ENCODE measurements around the gene NFIA.

Gene NFIA

DNA sequence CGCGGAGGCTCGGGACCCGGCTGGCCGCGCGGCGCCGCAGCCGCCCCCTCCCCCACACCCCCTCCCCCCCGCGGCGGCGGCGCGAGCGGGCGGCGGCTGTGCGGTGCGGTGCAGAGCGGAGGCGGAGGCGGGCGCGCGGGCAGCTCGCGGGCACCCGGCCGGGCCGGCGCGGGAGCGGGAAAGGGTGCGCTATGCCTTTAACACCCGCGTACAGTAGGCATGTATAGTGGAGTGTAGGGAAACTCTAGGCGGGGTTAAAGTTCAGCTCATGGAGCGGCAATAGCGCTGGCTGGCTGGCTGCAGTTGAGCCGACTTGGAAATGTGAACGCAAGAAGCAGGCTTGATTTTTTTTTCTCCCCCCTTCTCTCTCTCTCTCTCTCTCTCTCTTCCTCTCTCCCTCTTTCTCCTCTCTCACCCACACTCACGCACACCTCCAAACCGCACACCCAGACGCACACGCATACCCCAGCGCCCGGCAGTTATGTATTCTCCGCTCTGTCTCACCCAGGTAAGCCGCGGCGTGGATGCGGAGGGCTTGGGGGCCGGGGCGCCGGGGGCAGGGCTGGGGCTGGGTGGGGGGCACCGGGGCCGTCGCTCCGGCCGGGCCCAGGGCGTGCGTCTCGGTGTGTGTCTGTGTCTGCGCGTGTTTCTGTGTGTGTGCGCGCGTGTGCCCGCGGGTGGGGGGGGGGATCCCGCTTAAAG lies at the start of gene NFIA:
Gene NFIA, plus strand, starts transcription at position 251 of the 702 bp plus-strand sequence.
- no peak for TF ChIP-seq NFIC (IDR thresholded peaks at IDR 0.05)
- TF ChIP-seq YY1 (IDR thresholded peaks at IDR 0.05; ENCODE audit: low read depth) = 0 out of 2 replicates have a peak, but pooled peaks have one; percentile 15
- TF ChIP-seq RAD21 (IDR thresholded peaks at IDR 0.05; ENCODE audit: low read depth) = no peak
- no peak for TF ChIP-seq CEBPB (IDR thresholded peaks at IDR 0.05)
- no peak for TF ChIP-seq EP300 (IDR thresholded peaks at IDR 0.05; ENCODE audit: borderline replicate concordance)
- TF ChIP-seq EGR1 (IDR thresholded peaks at IDR 0.05) = no peak
- TF ChIP-seq, protein P1, sequence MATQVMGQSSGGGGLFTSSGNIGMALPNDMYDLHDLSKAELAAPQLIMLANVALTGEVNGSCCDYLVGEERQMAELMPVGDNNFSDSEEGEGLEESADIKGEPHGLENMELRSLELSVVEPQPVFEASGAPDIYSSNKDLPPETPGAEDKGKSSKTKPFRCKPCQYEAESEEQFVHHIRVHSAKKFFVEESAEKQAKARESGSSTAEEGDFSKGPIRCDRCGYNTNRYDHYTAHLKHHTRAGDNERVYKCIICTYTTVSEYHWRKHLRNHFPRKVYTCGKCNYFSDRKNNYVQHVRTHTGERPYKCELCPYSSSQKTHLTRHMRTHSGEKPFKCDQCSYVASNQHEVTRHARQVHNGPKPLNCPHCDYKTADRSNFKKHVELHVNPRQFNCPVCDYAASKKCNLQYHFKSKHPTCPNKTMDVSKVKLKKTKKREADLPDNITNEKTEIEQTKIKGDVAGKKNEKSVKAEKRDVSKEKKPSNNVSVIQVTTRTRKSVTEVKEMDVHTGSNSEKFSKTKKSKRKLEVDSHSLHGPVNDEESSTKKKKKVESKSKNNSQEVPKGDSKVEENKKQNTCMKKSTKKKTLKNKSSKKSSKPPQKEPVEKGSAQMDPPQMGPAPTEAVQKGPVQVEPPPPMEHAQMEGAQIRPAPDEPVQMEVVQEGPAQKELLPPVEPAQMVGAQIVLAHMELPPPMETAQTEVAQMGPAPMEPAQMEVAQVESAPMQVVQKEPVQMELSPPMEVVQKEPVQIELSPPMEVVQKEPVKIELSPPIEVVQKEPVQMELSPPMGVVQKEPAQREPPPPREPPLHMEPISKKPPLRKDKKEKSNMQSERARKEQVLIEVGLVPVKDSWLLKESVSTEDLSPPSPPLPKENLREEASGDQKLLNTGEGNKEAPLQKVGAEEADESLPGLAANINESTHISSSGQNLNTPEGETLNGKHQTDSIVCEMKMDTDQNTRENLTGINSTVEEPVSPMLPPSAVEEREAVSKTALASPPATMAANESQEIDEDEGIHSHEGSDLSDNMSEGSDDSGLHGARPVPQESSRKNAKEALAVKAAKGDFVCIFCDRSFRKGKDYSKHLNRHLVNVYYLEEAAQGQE (IDR thresholded peaks at IDR 0.05; ENCODE audit: low read depth) = no peak
- TF ChIP-seq, protein P2, sequence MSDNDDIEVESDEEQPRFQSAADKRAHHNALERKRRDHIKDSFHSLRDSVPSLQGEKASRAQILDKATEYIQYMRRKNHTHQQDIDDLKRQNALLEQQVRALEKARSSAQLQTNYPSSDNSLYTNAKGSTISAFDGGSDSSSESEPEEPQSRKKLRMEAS (IDR thresholded peaks at IDR 0.05) = peak; percentile 66; the same call in 1 of the 2 replicates
- TF ChIP-seq, protein P3, sequence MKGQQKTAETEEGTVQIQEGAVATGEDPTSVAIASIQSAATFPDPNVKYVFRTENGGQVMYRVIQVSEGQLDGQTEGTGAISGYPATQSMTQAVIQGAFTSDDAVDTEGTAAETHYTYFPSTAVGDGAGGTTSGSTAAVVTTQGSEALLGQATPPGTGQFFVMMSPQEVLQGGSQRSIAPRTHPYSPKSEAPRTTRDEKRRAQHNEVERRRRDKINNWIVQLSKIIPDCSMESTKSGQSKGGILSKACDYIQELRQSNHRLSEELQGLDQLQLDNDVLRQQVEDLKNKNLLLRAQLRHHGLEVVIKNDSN (IDR thresholded peaks at IDR 0.05) = no peak
- no peak for TF ChIP-seq TCF12 (IDR thresholded peaks at IDR 0.05; ENCODE audit: low read depth)
- TF ChIP-seq TAF1 (IDR thresholded peaks at IDR 0.05; ENCODE audit: low read depth) = peak; percentile 54; the same call in 1 of the 2 replicates

DNA sequence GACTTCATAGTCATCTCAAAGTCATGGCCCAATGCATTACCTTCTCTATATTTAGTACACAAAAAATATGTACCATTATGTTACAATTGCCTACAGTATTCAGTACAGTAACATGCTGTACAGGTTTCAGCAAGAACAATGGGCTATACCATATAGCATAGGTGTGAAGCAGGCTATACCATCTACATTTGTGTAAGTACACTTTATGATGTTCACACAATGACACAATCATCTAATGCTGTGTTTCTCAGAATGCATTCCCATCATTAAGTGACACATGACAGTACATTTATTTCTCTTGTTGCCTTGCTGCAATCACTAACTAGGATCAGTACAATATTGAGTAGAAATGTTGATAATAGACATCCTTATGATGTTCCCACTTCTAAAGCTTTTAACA lies 46.5 kb upstream of the NFIA start:
- no peak for TF ChIP-seq YY1 (IDR thresholded peaks at IDR 0.05; ENCODE audit: low read depth)
- no peak for TF ChIP-seq RAD21 (IDR thresholded peaks at IDR 0.05; ENCODE audit: low read depth)
- TF ChIP-seq FOXM1 (IDR thresholded peaks at IDR 0.05; ENCODE audit: borderline replicate concordance, low read depth) = no peak
- TF ChIP-seq NFIC (IDR thresholded peaks at IDR 0.05) = no peak
- TF ChIP-seq CREB1 (IDR thresholded peaks at IDR 0.05; ENCODE audit: low read depth) = no peak
- TF ChIP-seq, protein P1 (IDR thresholded peaks at IDR 0.05; ENCODE audit: low read depth) = no peak
- no peak for TF ChIP-seq TEAD4 (IDR thresholded peaks at IDR 0.05)
- TF ChIP-seq ZBTB7A (IDR thresholded peaks at IDR 0.05; ENCODE audit: low read depth) = no peak
- TF ChIP-seq, protein P2 (IDR thresholded peaks at IDR 0.05) = no peak
- no peak for TF ChIP-seq CEBPB (IDR thresholded peaks at IDR 0.05)
- TF ChIP-seq TAF1 (IDR thresholded peaks at IDR 0.05; ENCODE audit: low read depth) = no peak
- TF ChIP-seq EP300 (IDR thresholded peaks at IDR 0.05; ENCODE audit: borderline replicate concordance) = no peak
- TF ChIP-seq, protein P3 (IDR thresholded peaks at IDR 0.05) = no peak
- TF ChIP-seq EGR1 (IDR thresholded peaks at IDR 0.05) = no peak
- TF ChIP-seq TCF12 (IDR thresholded peaks at IDR 0.05; ENCODE audit: low read depth) = no peak

DNA sequence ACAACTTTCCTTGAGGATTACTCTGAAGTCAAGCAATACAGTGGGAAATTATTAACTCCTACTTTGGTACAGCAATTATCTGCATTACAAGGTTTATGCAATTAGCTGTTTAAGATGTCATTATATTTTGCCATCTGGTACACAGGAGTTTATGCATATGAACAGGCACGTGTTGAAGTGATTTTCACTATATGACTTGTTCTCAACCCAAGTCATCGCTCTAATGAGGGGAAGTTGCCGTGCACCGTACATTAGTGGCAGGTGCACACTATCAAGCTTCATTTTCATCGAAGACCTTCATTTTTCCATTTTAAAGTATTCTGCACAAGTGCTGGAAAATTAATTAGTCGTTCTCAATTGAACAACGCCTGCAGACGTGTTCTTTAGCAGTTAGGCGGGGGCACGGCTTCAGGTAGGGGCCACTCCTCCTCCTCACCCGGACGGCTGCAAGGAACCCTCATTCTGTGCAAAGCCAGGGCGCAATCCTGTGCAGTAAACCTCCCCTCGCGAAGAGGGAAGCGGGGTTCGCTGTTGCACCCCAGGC lies 39.8 kb upstream of the NFIA start:
- no peak for TF ChIP-seq TEAD4 (IDR thresholded peaks at IDR 0.05)
- TF ChIP-seq, protein P1 (IDR thresholded peaks at IDR 0.05; ENCODE audit: low read depth) = no peak
- no peak for TF ChIP-seq TCF12 (IDR thresholded peaks at IDR 0.05; ENCODE audit: low read depth)
- TF ChIP-seq EGR1 (IDR thresholded peaks at IDR 0.05) = no peak

DNA sequence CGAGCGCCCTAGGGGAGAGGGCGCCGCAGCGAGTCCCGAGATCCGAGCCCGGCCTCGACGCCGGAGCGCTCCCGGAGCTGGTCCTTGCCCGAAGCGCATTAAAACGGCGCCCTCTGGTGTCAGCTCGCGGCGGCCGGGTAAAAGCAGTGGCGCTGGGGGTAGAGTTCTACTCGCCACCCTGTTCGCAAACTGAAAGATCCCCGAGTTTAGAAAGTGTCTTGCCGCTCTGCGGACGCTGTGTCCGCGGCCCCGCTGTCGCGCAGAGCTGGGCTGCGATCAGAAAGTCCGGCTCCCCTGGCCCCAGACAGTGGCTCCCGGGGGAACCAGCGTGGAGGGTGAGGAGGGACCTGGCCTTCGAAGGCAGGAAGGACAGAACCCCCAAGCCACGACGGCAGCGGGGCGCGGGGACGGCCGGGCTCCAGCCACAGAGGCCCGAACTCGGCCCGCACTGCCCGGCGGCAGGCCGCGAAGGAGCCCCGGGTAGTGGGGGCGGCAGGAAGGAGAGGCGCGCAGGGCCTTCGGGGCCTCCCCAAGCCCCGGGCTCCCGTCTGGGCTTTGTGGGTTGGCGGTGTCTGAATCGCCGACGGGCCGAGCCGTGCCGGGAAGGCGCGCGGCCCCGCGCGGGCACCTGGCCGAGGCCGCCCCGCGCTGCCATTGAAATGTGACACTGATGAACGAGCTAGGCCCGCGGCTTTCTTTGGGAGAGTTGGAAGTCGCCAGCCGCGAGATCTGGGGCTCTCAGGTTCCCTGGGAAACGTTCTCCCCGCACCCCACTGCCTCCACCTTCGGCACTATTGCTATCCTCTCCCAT lies 39.1 kb upstream of the NFIA start:
- TF ChIP-seq YY1 (IDR thresholded peaks at IDR 0.05; ENCODE audit: low read depth) = no peak
- TF ChIP-seq NFIC (IDR thresholded peaks at IDR 0.05) = no peak
- TF ChIP-seq TEAD4 (IDR thresholded peaks at IDR 0.05) = no peak
- TF ChIP-seq, protein P3 (IDR thresholded peaks at IDR 0.05) = no peak
- TF ChIP-seq ZBTB7A (IDR thresholded peaks at IDR 0.05; ENCODE audit: low read depth) = no peak
- TF ChIP-seq RAD21 (IDR thresholded peaks at IDR 0.05; ENCODE audit: low read depth) = peak; percentile 84
- TF ChIP-seq, protein P2 (IDR thresholded peaks at IDR 0.05) = peak; percentile 42; the same call in 1 of the 2 replicates
- TF ChIP-seq TCF12 (IDR thresholded peaks at IDR 0.05; ENCODE audit: low read depth) = no peak
- no peak for TF ChIP-seq TAF1 (IDR thresholded peaks at IDR 0.05; ENCODE audit: low read depth)
- no peak for TF ChIP-seq CEBPB (IDR thresholded peaks at IDR 0.05)
- no peak; the same call in 1 of the 2 replicates for TF ChIP-seq FOXM1 (IDR thresholded peaks at IDR 0.05; ENCODE audit: borderline replicate concordance, low read depth)
- TF ChIP-seq EGR1 (IDR thresholded peaks at IDR 0.05) = no peak
- TF ChIP-seq CREB1 (IDR thresholded peaks at IDR 0.05; ENCODE audit: low read depth) = no peak
- TF ChIP-seq, protein P1 (IDR thresholded peaks at IDR 0.05; ENCODE audit: low read depth) = no peak

Data from Ishikawa (cell line).